ENCODE results near the gene NSUN4. TPM values are rescaled to one million over a fixed set of nuclear protein-coding genes. Genes with fewer than 3 reads are reported as not detected.
A peak's percentile ranks its signal among the peaks of the same experiment; 100 is the strongest.

The NSUN4 gene
- total and polyA plus RNA-seq, 10 of the 15 experiments (the other 5 are each of a cell fraction or from before 2014, with no cell fraction given) = 22.1 to 80.2 (median 29.6) TPM

DNA sequence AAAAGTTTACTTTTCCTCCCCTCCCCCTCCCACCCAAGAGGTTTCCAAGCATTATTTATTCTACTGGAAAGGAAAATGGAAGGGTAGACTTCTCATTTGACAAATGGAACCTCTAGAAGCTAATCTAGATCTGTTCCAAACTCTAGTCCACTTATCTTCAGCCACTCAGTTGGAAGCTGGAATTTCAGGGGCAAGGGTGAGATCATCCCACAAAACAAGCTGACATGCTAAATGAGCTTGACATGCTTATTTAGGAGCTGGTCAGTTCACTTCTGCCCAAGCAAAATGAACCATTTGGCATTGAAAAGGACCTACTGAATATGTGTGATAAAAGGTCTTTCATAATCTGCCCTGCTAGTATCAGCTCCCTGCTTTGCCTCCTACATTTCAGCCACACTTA is 42.2 kb upstream of the NSUN4 start (continued):
- TF ChIP-seq, protein P1, sequence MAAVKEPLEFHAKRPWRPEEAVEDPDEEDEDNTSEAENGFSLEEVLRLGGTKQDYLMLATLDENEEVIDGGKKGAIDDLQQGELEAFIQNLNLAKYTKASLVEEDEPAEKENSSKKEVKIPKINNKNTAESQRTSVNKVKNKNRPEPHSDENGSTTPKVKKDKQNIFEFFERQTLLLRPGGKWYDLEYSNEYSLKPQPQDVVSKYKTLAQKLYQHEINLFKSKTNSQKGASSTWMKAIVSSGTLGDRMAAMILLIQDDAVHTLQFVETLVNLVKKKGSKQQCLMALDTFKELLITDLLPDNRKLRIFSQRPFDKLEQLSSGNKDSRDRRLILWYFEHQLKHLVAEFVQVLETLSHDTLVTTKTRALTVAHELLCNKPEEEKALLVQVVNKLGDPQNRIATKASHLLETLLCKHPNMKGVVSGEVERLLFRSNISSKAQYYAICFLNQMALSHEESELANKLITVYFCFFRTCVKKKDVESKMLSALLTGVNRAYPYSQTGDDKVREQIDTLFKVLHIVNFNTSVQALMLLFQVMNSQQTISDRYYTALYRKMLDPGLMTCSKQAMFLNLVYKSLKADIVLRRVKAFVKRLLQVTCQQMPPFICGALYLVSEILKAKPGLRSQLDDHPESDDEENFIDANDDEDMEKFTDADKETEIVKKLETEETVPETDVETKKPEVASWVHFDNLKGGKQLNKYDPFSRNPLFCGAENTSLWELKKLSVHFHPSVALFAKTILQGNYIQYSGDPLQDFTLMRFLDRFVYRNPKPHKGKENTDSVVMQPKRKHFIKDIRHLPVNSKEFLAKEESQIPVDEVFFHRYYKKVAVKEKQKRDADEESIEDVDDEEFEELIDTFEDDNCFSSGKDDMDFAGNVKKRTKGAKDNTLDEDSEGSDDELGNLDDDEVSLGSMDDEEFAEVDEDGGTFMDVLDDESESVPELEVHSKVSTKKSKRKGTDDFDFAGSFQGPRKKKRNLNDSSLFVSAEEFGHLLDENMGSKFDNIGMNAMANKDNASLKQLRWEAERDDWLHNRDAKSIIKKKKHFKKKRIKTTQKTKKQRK (IDR thresholded peaks at IDR 0.05; ENCODE audit: low read depth, low read length) = no peak
- TF ChIP-seq SMAD1 (IDR thresholded peaks at IDR 0.05; ENCODE audit: low read depth, partially characterized antibody) = no peak
- TF ChIP-seq, protein P2, sequence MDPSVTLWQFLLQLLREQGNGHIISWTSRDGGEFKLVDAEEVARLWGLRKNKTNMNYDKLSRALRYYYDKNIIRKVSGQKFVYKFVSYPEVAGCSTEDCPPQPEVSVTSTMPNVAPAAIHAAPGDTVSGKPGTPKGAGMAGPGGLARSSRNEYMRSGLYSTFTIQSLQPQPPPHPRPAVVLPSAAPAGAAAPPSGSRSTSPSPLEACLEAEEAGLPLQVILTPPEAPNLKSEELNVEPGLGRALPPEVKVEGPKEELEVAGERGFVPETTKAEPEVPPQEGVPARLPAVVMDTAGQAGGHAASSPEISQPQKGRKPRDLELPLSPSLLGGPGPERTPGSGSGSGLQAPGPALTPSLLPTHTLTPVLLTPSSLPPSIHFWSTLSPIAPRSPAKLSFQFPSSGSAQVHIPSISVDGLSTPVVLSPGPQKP (IDR thresholded peaks at IDR 0.05; ENCODE audit: low read depth, low read length) = no peak

DNA sequence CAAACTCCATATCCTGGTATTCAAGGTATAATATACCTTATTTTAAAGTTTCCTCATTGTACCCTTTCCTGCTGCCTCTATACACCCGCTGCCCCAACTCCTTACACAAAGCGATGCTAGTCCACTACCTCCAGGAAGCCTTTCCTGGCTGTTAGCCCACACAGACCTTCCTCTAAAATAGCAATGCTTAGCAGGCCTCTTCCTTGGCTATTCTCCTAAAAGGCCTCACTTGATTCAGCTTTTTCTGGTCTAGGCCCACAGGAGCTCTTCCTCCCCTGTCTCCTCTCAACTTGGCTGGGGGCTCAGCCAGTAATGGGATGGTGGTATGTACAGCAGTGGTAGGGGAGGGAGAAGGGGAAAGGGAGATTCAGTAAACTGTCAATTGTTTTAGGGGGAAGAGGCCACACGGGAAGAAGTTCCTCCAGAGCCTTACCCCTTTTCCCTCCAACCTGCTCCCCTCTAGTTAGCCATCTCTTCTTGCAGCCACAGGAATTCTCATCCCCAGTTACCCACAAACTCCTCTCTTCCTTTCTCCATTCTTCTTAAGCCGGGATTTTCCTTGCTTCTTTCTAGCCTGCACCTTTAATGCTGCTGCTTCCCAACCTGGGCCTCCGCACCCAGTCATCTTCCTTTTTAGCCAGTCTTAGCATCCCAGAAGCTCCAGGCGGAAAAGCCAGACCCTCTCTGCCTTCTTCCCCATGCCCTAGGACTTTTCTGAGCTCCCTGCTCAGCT is 39.8 kb upstream of the NSUN4 start:
- Histone ChIP-seq H3K36me3 (ENCODE audit: control insufficient read depth in 2 of 2, insufficient read depth in 2 of 2, low read length in 1 of 2) (peaks cover 6 to 17% of the 10 kb centered on the region in 2 experiments), H3K4me2 (ENCODE audit: control insufficient read depth, insufficient read depth) (peak overlapping the region; percentile 91), H3K27me3 (replicated peaks in 1 of 2; ENCODE audit: control insufficient read depth in 2 of 2, insufficient read depth in 2 of 2, low read length in 1 of 2) (no peaks in the 10 kb centered on the region), H3K4me3 (peak overlapping the region; percentile 98), H2AFZ (ENCODE audit: control insufficient read depth, low read depth, low read length) (no peak overlapping the region), H3K79me2 (ENCODE audit: control insufficient read depth, insufficient read depth, low read length) (peaks cover 69% of the 10 kb centered on the region), H3K9ac (ENCODE audit: control insufficient read depth, insufficient read depth, low read length) (peak overlapping the region; percentile 93), H3K27ac (ENCODE audit: control insufficient read depth, insufficient read depth) (peak overlapping the region; percentile 84), H4K20me1 (ENCODE audit: control insufficient read depth, insufficient read depth) (no peaks in the 10 kb centered on the region), H3K9me3 (replicated peaks; ENCODE audit: control insufficient read depth, insufficient read depth, low read length) (no peaks in the 10 kb centered on the region), H3K4me1 (ENCODE audit: control insufficient read depth, insufficient read depth, low read length) (peaks cover 5% of the 10 kb centered on the region; the same call in 1 of the 2 replicates)
- POLR2A ChIA-PET = interaction anchor here (0.6 to 1.4 kb wide), 4 partner anchors 8 to 47 kb away, joined by 3 to 4 read pairs (median 3); no protein-coding TSS in a partner anchor
- 95% methylated on average over 6 of the region's 6 CpGs for WGBS (ENCODE audit: insufficient coverage, insufficient replicate concordance, low lambda C conversion rate, missing lambda C conversion rate)
- no peak for DNase-seq (ENCODE audit: low read depth, low spot score)
- SMC1A ChIA-PET (ENCODE audit: uncharacterized antibody, unreplicated experiment) = interaction anchor here (0.8 to 3.9 kb wide), 6 partner anchors 10 to 47 kb away, joined by 3 to 15 read pairs (median 6); no protein-coding TSS in a partner anchor
- RAD21 ChIA-PET (ENCODE audit: unreplicated experiment) = interaction anchor here (2.1 to 3.6 kb wide), 2 partner anchors 41 to 47 kb away, joined by 7 to 11 read pairs; no protein-coding TSS in a partner anchor
- in situ Hi-C loops (cut with MboI) (loop anchor here (5.0 kb wide), 1 partner anchor 41 kb away; the partner anchor contains the start of gene NSUN4), intact Hi-C loops (cut with micrococcal nuclease; ENCODE audit: unreplicated experiment) (no loop called here)
- TSS peak; percentile 51 for BruUV-seq (replicated peaks)
- FAIRE-seq = no peak
- ATAC-seq = no peak
- CTCF ChIA-PET = interaction anchor here (0.8 to 6.2 kb wide), 7 partner anchors 26 to 77 kb away, joined by 3 to 49 read pairs (median 5); partner anchors contain the start of gene NSUN4
- TF ChIP-seq FOXM1 (IDR thresholded peaks at IDR 0.05; ENCODE audit: low read depth, low read length) = no peak
- TF ChIP-seq, protein P3, sequence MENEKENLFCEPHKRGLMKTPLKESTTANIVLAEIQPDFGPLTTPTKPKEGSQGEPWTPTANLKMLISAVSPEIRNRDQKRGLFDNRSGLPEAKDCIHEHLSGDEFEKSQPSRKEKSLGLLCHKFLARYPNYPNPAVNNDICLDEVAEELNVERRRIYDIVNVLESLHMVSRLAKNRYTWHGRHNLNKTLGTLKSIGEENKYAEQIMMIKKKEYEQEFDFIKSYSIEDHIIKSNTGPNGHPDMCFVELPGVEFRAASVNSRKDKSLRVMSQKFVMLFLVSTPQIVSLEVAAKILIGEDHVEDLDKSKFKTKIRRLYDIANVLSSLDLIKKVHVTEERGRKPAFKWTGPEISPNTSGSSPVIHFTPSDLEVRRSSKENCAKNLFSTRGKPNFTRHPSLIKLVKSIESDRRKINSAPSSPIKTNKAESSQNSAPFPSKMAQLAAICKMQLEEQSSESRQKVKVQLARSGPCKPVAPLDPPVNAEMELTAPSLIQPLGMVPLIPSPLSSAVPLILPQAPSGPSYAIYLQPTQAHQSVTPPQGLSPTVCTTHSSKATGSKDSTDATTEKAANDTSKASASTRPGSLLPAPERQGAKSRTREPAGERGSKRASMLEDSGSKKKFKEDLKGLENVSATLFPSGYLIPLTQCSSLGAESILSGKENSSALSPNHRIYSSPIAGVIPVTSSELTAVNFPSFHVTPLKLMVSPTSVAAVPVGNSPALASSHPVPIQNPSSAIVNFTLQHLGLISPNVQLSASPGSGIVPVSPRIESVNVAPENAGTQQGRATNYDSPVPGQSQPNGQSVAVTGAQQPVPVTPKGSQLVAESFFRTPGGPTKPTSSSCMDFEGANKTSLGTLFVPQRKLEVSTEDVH (IDR thresholded peaks at IDR 0.05; ENCODE audit: low read depth, partially characterized antibody) = no peak
- no peak for TF ChIP-seq WRNIP1 (IDR thresholded peaks at IDR 0.05; ENCODE audit: borderline replicate concordance, low read depth, low read length)
- TF ChIP-seq ZBED1 (IDR thresholded peaks at IDR 0.05; ENCODE audit: borderline replicate concordance) = no peak
- TF ChIP-seq, protein P4, sequence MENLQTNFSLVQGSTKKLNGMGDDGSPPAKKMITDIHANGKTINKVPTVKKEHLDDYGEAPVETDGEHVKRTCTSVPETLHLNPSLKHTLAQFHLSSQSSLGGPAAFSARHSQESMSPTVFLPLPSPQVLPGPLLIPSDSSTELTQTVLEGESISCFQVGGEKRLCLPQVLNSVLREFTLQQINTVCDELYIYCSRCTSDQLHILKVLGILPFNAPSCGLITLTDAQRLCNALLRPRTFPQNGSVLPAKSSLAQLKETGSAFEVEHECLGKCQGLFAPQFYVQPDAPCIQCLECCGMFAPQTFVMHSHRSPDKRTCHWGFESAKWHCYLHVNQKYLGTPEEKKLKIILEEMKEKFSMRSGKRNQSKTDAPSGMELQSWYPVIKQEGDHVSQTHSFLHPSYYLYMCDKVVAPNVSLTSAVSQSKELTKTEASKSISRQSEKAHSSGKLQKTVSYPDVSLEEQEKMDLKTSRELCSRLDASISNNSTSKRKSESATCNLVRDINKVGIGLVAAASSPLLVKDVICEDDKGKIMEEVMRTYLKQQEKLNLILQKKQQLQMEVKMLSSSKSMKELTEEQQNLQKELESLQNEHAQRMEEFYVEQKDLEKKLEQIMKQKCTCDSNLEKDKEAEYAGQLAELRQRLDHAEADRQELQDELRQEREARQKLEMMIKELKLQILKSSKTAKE (IDR thresholded peaks at IDR 0.05; ENCODE audit: low read depth, poor library complexity, severe bottlenecking) = no peak
- TF ChIP-seq RB1 (IDR thresholded peaks at IDR 0.05; ENCODE audit: borderline replicate concordance) = no peak
- no peak for TF ChIP-seq CEBPB (IDR thresholded peaks at IDR 0.05; ENCODE audit: borderline replicate concordance in 1 of 2, low read depth in 2 of 2, low read length in 2 of 2)

Data from GM12878 (cell line).